Panc1 (cell line): ENCODE results near the gene BICRA. TPM values are rescaled to one million over a fixed set of nuclear protein-coding genes. Genes with fewer than 3 reads are reported as not detected.

ENCODE experiments used
- ATAC-seq: fragments of 200-7000 bp; cut with Tn5 transposase; 2 replicates; pipeline ENCODE4 v1.9.1; 2020; ENCODE audit warnings: mild to moderate bottlenecking, moderate library complexity
- BruUV-seq: library from RNA; stranded (reverse); fragments of 400-500 nt; replicated peaks from 2 replicates; lab custom pipeline; 2021; lab: Mats Ljungman, UMichigan
- CTCF ChIA-PET: fragments of 300-600 bp; sonication (Branson Sonifier 250); formaldehyde crosslinking; loops from one replicate; lab custom pipeline; 2022; ENCODE audit warnings: antibody characterized with exemption; lab: Charles Lee
- POLR2A ChIA-PET: fragments of 300-600 bp; sonication (Branson Sonifier 250); formaldehyde crosslinking; loops from one replicate; lab custom pipeline; 2022; ENCODE audit warnings: antibody characterized with exemption; lab: Charles Lee
- DNase-seq: peaks from one replicate; pipeline ENCODE4 v3.0.0-alpha.2; 2010; ENCODE audit warnings: low read depth, low spot score
- H3K27ac ChIP-seq: 2 replicates; pipeline ENCODE4 v1.5.1; 2011; ENCODE audit warnings: mild to moderate bottlenecking, low read length, inconsistent platforms
- H3K27me3 ChIP-seq: fragments of 200-500 bp; sonication (Bioruptor generic); 2 replicates; pipeline ENCODE4 v1.6.0; 2014; ENCODE audit warnings: low read length, inconsistent platforms; ENCODE audit not compliant: control insufficient read depth, insufficient read depth
- H3K36me3 ChIP-seq: fragments of 200-500 bp; sonication (Bioruptor generic); 2 replicates; pipeline ENCODE4 v1.5.1; 2014; ENCODE audit warnings: inconsistent platforms, mild to moderate bottlenecking, low read length, moderate library complexity; ENCODE audit not compliant: control insufficient read depth, insufficient read depth
- H3K4me1 ChIP-seq: 2 replicates; pipeline ENCODE4 v1.5.1; 2011; ENCODE audit warnings: inconsistent platforms, mild to moderate bottlenecking, low read length, moderate library complexity; ENCODE audit not compliant: control insufficient read depth, insufficient read depth
- H3K4me3 ChIP-seq, 2 experiments: 2 replicates each; pipeline ENCODE4 v1.5.1; 2011 to 2012; ENCODE audit warnings: low read depth in 2 of 2, low read length in 2 of 2, mild to moderate bottlenecking in 2 of 2, inconsistent platforms in 1 of 2, moderate library complexity in 1 of 2
- H3K9me3 ChIP-seq: fragments of 200-500 bp; sonication (Bioruptor generic); 2 replicates; pipeline ENCODE4 v1.5.1; 2014; ENCODE audit warnings: low read depth, mild to moderate bottlenecking, inconsistent platforms, low read length, moderate library complexity; ENCODE audit not compliant: control insufficient read depth, insufficient read depth
- POLR2AphosphoS5 ChIP-seq: IDR thresholded peaks from 2 replicates; pipeline ENCODE4 v1.6.1; 2012; ENCODE audit warnings: mild to moderate bottlenecking, low read depth, low read length, moderate library complexity
- REST ChIP-seq, 2 experiments: IDR thresholded peaks; 2 replicates each; pipeline ENCODE4 v1.6.1; 2011 to 2012; ENCODE audit warnings: low read depth in 2 of 2, control low read depth in 1 of 2, low read length in 1 of 2, mild to moderate bottlenecking in 1 of 2, moderate library complexity in 1 of 2; ENCODE audit not compliant: insufficient read depth in 1 of 2
- SIN3A ChIP-seq: IDR thresholded peaks from 2 replicates; pipeline ENCODE4 v1.6.1; 2012; ENCODE audit warnings: low read depth, mild to moderate bottlenecking, low read length, moderate library complexity, borderline replicate concordance; ENCODE audit not compliant: insufficient read depth
- TCF7L2 ChIP-seq: IDR thresholded peaks from 2 replicates; pipeline ENCODE4 v1.6.1; 2011; ENCODE audit warnings: mild to moderate bottlenecking, low read depth, low read length, inconsistent platforms
- in situ Hi-C: cut with HindIII; loops from 2 replicates; pipeline ENCODE4 v1.10.0; 2016; ENCODE audit warnings: low sequenced_read_pairs, low pct_unique_long_range_greater_than_20kb
- intact Hi-C: fragments of 100-400 bp; cut with micrococcal nuclease; formaldehyde crosslinking; loops from one replicate; pipeline ENCODE4 v1.10.0; 2022; ENCODE audit not compliant: unreplicated experiment
- total RNA-seq: library from RNA; stranded (reverse); gene quantifications from one replicate; pipeline ENCODE4 v1.2.1, GENCODE V29; 2021; ENCODE audit not compliant: unreplicated experiment
- TF ChIP-seq, protein P1 (sequence below): fragments of 450-650 bp; IDR thresholded peaks from 2 replicates; pipeline ENCODE4 v1.5.1; 2017; ENCODE audit warnings: mild to moderate bottlenecking

The BICRA gene
- total RNA-seq, 1 experiment from 2014 or later = 13.7 TPM

DNA sequence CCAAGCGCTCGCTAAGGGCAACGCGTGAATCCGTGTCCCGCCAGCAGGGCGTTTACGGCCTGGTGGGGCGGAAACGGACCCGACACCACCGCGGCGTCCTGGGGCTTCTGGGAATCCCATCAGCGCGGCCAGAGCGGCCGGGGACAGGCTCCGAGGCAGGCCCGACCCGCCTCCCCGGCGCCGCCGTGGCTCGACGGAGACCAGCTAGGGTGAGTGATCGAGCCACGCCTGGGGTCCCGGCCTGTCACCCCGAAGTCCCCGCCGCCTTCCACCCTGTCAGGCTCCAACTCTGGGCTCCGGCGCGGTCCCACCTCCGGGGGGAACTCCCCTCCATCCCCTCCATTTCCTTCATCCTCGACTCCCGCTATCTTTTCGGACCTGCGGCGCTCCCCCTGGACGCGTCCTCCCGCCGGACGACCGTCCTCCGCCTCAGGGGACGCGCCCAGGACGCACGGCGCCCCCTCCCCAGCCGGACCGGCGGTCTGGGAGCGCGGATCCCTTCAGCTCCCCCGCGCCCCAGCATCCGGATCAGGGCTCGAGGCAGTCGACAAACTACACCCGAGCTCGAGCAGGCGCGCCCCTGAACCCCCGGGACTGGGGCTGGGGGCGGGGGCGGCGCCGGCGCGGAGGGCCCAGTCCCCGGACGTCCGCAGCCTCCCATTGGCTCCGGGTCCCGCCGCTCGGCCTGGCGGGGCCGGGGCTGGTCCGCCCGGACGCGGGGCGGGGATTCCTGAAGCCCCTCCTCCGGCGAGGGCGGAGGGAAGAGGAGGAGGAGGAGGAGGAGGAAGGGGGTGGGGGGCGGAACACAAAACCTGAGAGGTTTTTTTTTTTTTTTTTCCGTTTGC is 638 bp upstream of the BICRA start:
- TF ChIP-seq POLR2AphosphoS5 (peak; percentile 24; the same call in 1 of the 2 replicates), SIN3A (no peak; the same call in 1 of the 2 replicates)
- Histone ChIP-seq H3K36me3 (no peaks in the 10 kb centered on the region; the same call in 1 of the 2 replicates), H3K27me3 (no peaks in the 10 kb centered on the region), H3K9me3 (no peaks in the 10 kb centered on the region), H3K27ac (peak overlapping the region; percentile 79), H3K4me3 (peak overlapping the region; percentile 62 to 77), H3K4me1 (peaks cover 25% of the 10 kb centered on the region)
- intact Hi-C loops (loop anchor here (10.0 kb wide), 1 partner anchor 93 kb away; the partner anchor contains the start of gene NAPA), in situ Hi-C loops (no loop called here)
- ATAC-seq = peak; percentile 94
- ChIA-PET CTCF (no interaction called here), POLR2A (no interaction called here)
- no TSS peak for BruUV-seq
- DNase-seq = no peak

DNA sequence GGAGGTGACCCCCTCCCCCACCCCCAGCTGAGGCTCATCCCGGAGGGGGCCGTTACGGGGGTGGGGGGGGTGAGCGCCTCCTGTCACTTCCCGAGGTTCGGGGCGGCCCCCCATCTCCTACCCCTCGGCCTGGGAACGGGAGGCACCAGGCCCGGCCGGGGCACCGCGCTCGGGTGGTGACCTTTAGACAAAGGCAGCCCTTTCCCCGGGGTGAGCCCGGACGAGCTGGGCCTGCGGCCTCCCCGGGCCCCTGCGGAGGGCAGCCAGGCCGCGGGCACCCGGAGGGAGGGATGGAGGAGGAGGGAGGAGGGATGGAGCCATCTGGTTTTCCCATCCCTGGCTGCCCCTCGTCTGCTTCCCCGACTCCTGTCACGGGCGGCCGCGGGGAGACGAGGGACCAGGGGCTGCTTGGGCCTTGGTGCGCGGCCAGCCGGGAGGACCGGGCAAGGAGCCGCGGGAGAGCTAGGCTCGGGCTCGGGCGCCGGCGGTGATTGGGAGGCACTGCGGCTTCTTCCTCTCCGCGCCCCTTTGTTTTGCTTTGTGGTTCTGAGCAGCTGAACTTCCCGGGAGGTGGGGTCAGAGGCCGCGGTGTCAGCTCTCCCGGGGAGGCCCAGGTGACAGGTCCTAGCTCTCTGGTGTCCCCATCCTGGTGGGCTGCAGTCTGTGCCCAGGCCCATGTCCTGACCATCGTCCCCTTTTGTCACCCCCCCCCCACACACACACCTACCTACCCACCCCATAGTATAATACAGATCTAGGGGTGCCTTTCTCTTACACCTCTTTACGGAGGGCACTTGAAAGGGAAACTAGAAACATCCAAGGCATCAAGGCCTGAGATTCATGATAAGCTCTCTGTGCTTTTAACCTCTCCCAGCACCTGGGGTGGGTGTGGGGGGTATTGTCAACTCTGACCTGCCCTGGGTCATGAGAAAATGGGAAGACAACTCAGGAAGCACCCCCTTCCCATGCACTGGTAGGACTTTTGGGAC is 1.3 kb downstream of the BICRA start:
- no peak overlapping the region for H3K27ac ChIP-seq

More for the DNA sequence above, 1.3 kb downstream of the BICRA start:
- DNase-seq (no peak), ATAC-seq (peak; percentile 23; the same call in 1 of the 2 replicates)
- H3K4me3 ChIP-seq = peak overlapping the region; percentile 53 to 77
- no TSS peak for BruUV-seq
- H3K9me3 ChIP-seq = no peaks in the 10 kb centered on the region
- H3K27me3 ChIP-seq = no peaks in the 10 kb centered on the region
- no peaks in the 10 kb centered on the region; the same call in 1 of the 2 replicates for H3K36me3 ChIP-seq
- TF ChIP-seq REST (IDR thresholded peaks at IDR 0.05; ENCODE audit: insufficient read depth in 1 of 2, low read depth in 2 of 2, low read length in 1 of 2) (no peak), POLR2AphosphoS5 (no peak), SIN3A (no peak), TCF7L2 (no peak)
- TF ChIP-seq, protein P1, sequence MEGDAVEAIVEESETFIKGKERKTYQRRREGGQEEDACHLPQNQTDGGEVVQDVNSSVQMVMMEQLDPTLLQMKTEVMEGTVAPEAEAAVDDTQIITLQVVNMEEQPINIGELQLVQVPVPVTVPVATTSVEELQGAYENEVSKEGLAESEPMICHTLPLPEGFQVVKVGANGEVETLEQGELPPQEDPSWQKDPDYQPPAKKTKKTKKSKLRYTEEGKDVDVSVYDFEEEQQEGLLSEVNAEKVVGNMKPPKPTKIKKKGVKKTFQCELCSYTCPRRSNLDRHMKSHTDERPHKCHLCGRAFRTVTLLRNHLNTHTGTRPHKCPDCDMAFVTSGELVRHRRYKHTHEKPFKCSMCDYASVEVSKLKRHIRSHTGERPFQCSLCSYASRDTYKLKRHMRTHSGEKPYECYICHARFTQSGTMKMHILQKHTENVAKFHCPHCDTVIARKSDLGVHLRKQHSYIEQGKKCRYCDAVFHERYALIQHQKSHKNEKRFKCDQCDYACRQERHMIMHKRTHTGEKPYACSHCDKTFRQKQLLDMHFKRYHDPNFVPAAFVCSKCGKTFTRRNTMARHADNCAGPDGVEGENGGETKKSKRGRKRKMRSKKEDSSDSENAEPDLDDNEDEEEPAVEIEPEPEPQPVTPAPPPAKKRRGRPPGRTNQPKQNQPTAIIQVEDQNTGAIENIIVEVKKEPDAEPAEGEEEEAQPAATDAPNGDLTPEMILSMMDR = no peak
- POLR2A ChIA-PET = no interaction called here
- H3K4me1 ChIP-seq = peaks cover 29% of the 10 kb centered on the region
- intact Hi-C loops = loop anchor here (10.0 kb wide), 1 partner anchor 95 kb away; the partner anchor contains the start of gene NAPA
- in situ Hi-C loops = no loop called here
- CTCF ChIA-PET = interaction anchor here (0.7 kb wide), 1 partner anchor 35 kb away, joined by 3 read pairs; no protein-coding TSS in a partner anchor
